Stimulated activated naive CD4-positive, alpha-beta T cell treated with Interleukin-2 at 50 U/mL for 16 hours (primary cell): ENCODE data around the gene MN1.

Experiments used
- DNase-seq: peaks from one replicate; lab custom pipeline; 2025; lab: John Stamatoyannopoulos, UW

MN1 gene

GRCh38 chr22:27827604-27828587 lies 26.3 kb upstream of the MN1 start:
- DNase-seq = no peak

GRCh38 chr22:27825174-27825573 lies 23.6 kb upstream of the MN1 start:
- no peak for DNase-seq

- no peak for DNase-seq
Measured at GRCh38 chr22:27823221-27823620, 21.7 kb upstream of the MN1 start.

GRCh38 chr22:27820896-27821866 lies 19.6 kb upstream of the MN1 start:
- DNase-seq = no peak

GRCh38 chr22:27816552-27816951 lies 15.0 kb upstream of the MN1 start:
- DNase-seq = no peak

GRCh38 chr22:27815826-27816530 lies 14.4 kb upstream of the MN1 start:
- no peak for DNase-seq

- DNase-seq = no peak
Measured at GRCh38 chr22:27814993-27815392, 13.4 kb upstream of the MN1 start.

GRCh38 chr22:27811778-27812177 lies 10.2 kb upstream of the MN1 start:
- no peak for DNase-seq

GRCh38 chr22:27810609-27811151 lies 9.1 kb upstream of the MN1 start:
- no peak for DNase-seq

- no peak for DNase-seq
Measured at GRCh38 chr22:27809700-27810608, 8.4 kb upstream of the MN1 start.

GRCh38 chr22:27809226-27809603 lies 7.7 kb upstream of the MN1 start:
- DNase-seq = no peak

GRCh38 chr22:27808451-27809225 lies 7.1 kb upstream of the MN1 start:
- no peak for DNase-seq

- DNase-seq = no peak
Measured at GRCh38 chr22:27805841-27806240, 4.3 kb upstream of the MN1 start.

GRCh38 chr22:27804470-27805297 lies 3.1 kb upstream of the MN1 start:
- peak; percentile 15 for DNase-seq

GRCh38 chr22:27803841-27804415 lies 2.4 kb upstream of the MN1 start:
- DNase-seq = no peak

- DNase-seq = no peak
Measured at GRCh38 chr22:27802346-27803073, 954 bp upstream of the MN1 start.

- peak; percentile 10 for DNase-seq
Measured at GRCh38 chr22:27801202-27801615, 347 bp downstream of the MN1 start.
